Endometrial microvascular endothelial cells (primary cell): ENCODE measurements around the gene COL9A3. TPM values are rescaled to one million over a fixed set of nuclear protein-coding genes. Genes with fewer than 3 reads are reported as not detected.

ENCODE experiments used
- in situ Hi-C: cut with HindIII; loops from 2 replicates; pipeline ENCODE4 v1.10.0; 2017; ENCODE audit warnings: low sequenced_read_pairs, low pct_unique_long_range_greater_than_20kb; ENCODE audit errors: inconsistent ontology term
- total RNA-seq: library from RNA; depleted of rRNA; stranded (reverse); fragments of >200 nt; gene quantifications from one replicate; pipeline ENCODE4 v1.2.3, GENCODE V29; 2015; ENCODE audit errors: inconsistent ontology term

The COL9A3 gene
- total RNA-seq, 1 donor from 2014 or later: not detected

DNA sequence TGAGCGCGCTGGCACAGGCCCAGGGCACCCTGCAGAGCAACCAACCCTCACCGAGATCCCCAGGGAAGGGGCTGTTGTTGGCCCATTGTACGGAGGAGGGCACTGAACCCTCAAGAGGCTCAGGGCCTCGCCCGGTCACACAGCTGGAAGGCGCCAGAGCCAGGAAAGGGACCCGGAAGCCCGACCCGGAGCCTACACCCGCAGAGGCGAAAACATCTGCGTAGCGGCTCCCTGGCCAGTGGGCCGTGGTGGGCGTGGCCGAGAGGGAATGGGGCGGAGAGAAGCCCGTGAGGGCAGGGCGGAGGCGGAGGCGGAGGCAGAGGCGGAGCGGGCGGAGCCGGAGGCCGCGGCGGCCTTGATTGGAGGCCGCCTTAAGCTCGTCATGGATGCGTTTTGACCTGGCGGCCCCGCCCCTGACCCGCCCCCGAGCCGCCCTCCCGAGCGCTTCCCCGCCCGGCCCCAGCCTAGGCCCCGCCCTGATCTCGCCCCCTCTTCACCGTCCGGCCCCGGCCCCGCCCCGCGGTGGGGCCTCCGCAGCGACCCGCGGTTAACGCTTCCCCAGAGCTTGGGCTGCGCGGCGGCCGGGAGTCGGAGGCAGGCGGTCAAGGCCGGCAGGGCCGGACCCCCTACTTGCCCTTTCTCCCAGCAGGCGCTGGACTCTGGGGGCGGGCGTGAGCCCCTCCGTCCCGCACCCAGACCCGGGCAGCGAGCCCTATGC lies 22.7 kb upstream of the COL9A3 start:
- in situ Hi-C loops: no loop called here

DNA sequence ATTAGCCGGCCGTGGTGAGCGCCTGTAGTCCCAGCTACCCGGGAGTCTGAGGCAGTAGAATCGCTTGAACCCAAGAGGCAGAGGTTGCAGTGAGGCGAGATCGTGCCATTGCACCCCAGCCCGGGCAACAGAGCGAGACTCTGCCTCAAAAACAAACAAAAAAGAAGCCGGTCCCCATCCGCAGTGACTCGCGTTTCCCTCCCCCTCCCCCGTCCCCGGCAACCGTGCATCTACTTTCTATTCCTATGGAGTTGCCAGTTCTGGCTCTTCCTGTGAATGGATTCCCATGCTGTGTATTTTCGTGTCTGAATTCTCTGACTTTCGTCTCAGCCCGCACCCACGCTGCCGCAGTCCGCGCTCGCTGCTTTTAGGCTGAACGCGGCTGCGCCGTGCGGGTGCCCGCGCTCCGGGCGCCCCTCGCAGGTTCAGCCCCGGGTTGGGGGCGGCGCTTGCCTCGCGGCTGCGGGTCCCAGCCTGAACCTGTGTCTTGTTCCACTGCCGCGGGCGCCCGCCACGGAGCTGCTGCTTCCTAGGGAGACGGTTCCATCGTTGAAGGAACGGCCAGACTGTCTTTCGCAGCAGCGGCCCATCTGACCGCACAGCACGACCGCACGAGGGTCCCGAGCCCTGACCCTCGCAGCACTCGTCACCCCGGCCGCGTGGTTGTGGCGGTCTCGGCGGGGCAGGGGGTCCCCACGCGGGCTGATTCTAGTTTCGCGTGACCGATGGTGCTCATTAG lies 21.7 kb upstream of the COL9A3 start:
- in situ Hi-C loops: no loop called here

DNA sequence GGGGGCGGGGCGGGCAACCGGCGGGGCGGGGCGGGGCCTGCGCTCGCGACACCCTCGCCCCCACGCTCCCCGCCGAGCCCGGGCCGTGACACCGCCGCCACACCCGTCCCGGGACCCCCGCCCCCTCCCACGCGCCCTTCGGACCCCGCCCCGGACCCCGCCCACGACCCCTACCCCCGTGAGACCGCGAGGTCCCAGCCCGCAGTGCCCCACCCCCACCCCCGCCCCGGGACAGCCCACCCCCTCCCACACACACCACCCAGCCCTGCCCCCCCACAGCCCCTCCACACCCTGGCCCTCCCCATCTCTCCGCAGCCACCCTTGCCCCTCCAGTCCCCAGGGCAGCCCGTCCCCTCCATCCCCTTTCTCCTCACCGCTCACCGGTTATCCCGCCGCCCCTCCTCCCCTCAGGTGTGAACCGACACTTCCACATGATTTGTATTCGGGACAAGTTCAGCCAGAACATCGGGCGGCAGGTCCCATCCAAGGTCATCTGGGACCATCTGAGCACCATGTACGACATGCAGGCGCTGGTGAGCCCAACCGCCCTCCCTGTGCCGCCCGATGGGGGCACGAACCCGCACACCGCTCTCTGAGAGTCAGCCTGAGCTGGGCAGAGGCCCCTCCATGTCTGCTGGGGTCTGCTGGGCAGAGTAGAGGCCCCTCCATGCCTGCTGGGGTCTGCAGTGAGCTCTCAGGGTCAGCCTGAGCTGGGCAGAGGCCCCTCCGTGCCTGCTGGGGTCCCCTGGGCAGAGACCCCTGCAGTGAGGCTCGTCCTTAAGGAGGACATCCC lies 20.0 kb upstream of the COL9A3 start:
- in situ Hi-C loops: no loop called here

DNA sequence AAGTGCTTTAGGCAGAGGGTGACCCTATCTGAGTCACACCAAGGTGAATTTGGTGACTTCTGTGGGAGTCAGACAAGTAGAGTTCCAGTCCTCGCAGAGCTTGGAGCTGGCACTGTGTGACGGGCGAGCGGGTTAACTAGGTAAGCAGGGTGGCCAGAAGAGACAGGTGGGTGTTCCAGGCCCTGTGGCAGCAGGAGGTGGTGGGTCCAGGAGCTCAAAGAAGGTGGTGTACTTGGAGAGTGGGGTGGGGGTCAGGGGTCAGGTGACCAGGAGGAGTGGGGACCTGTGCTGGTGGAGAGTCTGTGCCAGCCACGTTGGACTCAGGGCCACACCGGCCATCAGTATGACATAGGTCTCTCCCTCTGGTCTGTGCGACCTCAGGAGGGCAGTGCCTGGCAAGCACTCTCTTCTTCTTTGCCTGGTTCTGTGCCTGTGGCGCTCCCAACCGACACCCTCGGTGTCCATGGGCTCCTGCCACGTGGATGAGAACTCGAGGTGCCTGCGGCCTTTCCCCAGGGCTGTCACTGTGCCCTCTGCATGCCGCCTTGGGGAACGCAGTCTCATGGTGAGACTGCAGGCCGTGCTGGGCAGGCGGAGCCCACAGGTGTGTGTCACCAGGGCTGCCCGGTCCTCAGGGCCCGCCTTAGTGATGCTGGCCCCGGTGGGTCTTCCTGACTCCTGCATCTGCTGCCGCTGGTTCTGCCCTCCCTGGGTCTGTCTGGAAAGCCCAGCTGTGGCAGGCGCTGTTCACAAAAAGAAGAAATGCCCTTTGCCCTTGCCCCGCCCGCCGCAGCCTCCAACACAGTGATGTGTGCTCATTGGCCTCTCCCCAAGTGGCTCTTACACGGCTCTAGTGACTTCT lies 18.9 kb upstream of the COL9A3 start:
- in situ Hi-C loops: no loop called here

- in situ Hi-C loops: no loop called here
Measured at GRCh38 chr20:62799036-62799435, 17.8 kb upstream of the COL9A3 start.

- in situ Hi-C loops: no loop called here
Measured at GRCh38 chr20:62799459-62799858, 17.4 kb upstream of the COL9A3 start.

DNA sequence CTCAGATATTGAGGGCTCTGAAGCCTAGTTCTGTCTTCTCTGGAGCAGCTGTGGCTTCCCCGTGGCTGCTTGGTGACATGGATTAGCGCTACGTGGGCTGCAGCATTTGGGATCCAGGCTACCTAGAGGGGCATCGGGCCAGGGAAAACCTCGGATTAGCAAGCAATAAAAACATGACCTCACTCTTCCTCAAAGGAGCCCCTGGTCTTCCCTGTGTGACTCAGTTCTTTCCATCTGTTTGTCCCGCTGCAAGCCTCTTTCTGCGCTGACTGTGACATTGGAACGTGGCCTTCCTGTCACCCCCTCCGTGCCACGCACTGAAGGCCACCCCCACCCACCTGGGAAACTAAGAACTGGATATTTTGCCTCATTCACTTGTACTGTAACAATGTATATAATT lies 17.0 kb upstream of the COL9A3 start:
- in situ Hi-C loops: no loop called here

GRCh38 chr20:62800314-62801259 lies 16.3 kb upstream of the COL9A3 start:
- in situ Hi-C loops: no loop called here

DNA sequence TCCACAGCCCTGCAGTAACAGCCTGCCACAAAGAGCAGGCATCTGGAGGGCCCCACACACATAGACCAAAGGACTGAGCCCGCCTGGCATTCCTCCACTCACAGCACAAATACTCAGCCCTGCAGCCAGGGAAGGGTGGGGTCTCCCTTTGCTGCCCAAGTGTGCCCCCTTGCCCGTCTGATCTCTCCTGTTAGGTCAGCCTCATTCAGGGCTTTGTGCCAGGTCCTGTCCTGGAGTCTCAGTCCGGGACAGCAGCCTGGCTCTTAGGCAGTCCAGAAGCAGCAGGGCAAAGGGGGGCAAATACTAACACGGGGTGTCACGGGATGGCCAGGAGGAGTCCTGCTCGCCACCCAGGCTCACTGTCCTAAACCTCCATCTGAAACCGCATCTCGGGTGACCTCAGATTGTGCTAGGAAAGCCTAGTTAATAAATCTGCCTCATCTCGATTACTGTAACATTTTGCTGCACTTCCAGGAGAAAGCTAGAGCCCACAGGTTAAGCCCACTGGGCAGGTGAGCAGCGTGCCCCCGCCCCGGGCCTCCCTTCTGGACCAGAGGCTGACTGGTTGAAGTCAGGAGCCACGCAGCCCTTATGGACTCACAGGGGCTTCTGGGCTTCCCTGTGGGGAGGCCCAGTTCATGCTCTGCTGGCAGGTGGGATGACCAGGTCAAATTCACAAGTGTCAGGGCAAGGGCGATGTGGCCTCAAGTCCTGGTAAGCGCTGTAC lies 15.4 kb upstream of the COL9A3 start:
- in situ Hi-C loops: no loop called here

- in situ Hi-C loops: no loop called here
Measured at GRCh38 chr20:62802026-62802712, 14.7 kb upstream of the COL9A3 start.

GRCh38 chr20:62804021-62804626 lies 12.7 kb upstream of the COL9A3 start:
- in situ Hi-C loops: no loop called here

DNA sequence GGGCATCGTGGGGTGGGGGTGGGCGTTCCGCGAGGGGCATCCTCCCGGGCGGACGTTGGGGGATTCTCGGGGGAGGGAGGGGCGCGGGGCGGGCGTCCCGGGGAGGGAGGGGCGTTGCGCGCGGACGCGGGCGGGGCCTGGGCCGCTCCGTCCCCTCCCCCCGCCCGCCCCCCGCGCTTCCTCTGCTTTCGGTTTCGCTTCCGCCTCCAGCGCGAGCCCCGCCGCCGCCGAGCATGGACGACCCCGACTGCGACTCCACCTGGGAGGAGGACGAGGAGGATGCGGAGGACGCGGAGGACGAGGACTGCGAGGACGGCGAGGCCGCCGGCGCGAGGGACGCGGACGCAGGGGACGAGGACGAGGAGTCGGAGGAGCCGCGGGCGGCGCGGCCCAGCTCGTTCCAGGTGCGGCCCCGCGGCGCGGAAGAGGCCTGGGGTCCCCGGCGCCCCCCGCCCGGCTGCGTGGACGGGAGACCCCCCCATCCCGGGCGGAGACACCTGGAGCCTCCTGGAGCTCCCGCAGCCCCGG lies 12.2 kb upstream of the COL9A3 start, which contains the start of gene OGFR:
Gene OGFR (plus strand): TSS at position 209 of the 528 bp plus-strand sequence. CDS start 25 bp downstream, at position 234.
- in situ Hi-C loops: no loop called here

DNA sequence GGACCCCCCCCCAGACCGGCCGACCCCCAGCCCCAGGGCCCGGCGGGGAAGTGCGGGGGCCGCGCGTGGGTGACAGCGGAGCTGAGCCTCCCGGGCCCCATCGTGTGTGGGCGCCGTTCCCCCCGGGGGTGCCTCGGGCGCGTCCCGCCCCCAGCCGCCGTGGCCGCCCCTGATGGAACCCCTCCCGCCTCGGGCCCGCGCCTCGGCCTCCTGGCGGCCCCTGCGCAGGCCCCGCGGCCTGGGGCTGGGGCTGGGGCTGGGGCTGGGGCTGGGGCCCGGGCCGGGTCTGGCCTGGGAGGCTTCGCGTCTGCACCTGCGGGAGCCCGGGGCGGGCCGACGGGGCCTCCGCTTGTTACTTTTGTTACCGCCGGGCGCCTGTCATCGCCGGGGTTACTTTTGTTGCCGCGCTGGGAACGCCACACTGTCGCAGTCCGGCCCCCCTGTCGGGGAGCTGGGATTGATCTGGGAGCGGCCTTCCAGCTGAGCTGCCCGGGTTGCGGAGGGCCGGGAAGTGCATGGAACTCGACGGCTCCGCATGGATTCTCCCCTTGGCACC lies 11.6 kb upstream of the COL9A3 start:
- in situ Hi-C loops: no loop called here

DNA sequence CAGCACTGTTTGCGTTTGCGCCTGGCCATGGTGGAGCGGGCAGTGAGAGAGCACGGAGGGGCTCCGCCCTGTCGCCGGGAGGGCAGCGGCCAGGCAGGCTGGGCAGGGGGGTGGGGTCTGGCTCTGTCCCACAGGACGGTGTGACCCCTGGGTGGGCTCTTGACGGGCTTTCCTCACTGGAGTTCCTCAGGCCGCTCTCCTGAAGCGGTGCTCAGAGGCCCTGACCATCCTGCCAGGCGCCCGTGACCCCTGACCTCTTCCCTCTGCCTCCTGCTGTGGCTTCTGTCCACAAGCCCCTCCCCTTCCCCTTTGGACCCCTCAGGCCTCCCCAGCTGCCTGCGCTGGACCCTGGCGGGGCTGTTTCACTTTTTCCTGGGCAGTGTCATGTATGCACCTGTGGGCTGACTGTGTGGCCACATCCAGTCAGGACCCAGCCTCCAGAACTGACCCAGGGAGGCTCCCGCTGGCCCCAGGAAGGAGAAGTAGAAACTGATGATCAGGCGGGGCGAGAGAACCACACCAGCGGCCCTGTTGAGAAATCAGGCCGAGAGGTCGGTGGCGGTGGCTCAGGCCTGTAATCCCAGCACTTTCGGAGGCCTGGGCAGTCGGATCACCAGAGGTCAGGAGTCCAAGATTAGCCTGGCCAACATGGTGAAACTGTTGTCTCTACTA lies 11.0 kb upstream of the COL9A3 start:
- in situ Hi-C loops: no loop called here

GRCh38 chr20:62806383-62807050 lies 10.3 kb upstream of the COL9A3 start:
- in situ Hi-C loops: no loop called here
